Fibroblast of lung (primary cell): Measurements from ENCODE around the gene ACTR2.

Experiments
- EZH2 ChIP-seq: IDR thresholded peaks from 2 replicates; pipeline ENCODE4 v1.5.1; 2012; ENCODE audit warnings: low read length, control low read depth, mild to moderate bottlenecking; ENCODE audit errors: missing control alignments
- TF ChIP-seq, protein P1 (sequence below), 2 donors: IDR thresholded peaks in 1 of 2; conservative IDR thresholded peaks in 1 of 2; 1 replicate in 1 of 2; 2 replicates in 1 of 2; pipeline ENCODE4 v1.5.1; 2011 to 2012; ENCODE audit warnings: low read length in 2 of 2, control low read depth in 1 of 2, inconsistent platforms in 1 of 2, low read depth in 1 of 2, mild to moderate bottlenecking in 1 of 2

DNA sequence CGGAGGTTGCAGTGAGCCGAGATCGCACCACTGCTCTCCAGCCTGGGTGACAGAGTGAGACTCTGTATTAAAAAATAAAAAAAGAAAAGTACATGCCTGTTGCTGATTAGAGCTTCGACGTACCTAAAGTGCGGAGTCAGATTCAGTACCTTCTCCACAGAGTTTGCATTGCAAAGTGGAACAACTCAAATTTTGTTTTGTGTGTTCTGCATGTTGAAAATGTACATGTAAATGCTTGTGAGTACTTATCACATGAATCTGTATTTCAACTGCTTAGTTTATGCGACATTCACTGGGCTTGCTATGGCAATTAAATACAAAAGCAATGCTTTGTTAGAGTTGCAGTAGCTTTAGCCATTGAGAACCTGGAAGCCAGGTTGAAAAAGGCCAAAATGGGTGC is 36.4 kb downstream of the ACTR2 start:
- TF ChIP-seq, protein P1, sequence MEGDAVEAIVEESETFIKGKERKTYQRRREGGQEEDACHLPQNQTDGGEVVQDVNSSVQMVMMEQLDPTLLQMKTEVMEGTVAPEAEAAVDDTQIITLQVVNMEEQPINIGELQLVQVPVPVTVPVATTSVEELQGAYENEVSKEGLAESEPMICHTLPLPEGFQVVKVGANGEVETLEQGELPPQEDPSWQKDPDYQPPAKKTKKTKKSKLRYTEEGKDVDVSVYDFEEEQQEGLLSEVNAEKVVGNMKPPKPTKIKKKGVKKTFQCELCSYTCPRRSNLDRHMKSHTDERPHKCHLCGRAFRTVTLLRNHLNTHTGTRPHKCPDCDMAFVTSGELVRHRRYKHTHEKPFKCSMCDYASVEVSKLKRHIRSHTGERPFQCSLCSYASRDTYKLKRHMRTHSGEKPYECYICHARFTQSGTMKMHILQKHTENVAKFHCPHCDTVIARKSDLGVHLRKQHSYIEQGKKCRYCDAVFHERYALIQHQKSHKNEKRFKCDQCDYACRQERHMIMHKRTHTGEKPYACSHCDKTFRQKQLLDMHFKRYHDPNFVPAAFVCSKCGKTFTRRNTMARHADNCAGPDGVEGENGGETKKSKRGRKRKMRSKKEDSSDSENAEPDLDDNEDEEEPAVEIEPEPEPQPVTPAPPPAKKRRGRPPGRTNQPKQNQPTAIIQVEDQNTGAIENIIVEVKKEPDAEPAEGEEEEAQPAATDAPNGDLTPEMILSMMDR (conservative IDR thresholded peaks at IDR 0.05 in 1 of 2, IDR thresholded peaks at IDR 0.05 in 1 of 2; ENCODE audit: low read depth in 1 of 2, low read length in 2 of 2): no peak
- no peak for TF ChIP-seq EZH2
